CD4-positive, alpha-beta T cell (primary cell): Measurements from ENCODE around the gene KLK1. TPM values are rescaled to one million over a fixed set of nuclear protein-coding genes. Genes with fewer than 3 reads are reported as not detected.

ENCODE experiments used
- ATAC-seq: fragments of 200-7000 bp; cut with Tn5 transposase; one replicate; pipeline ENCODE4 v1.10.0; 2022; ENCODE audit warnings: mild to moderate bottlenecking; ENCODE audit not compliant: poor library complexity
- CTCF ChIA-PET: fragments of 350-600 bp; sonication (Branson Sonifier 250); formaldehyde crosslinking; loops from one replicate; lab custom pipeline; 2021; ENCODE audit warnings: antibody characterized with exemption, inconsistent platforms; lab: Charles Lee
- POLR2A ChIA-PET: fragments of 350-600 bp; sonication (Branson Sonifier 250); formaldehyde crosslinking; loops from one replicate; lab custom pipeline; 2021; ENCODE audit warnings: antibody characterized with exemption, inconsistent platforms; lab: Charles Lee
- DNase-seq, 14 experiments: peaks; one replicate each; pipeline ENCODE4 v3.0.0-alpha.2; 2013 to 2020; ENCODE audit warnings: mixed read lengths in 2 of 14
- H3K27ac ChIP-seq, 2 donors: one replicate each; pipeline versions ENCODE4 v1.5.1 to v1.7.0; 2013; ENCODE audit warnings: low read length in 2 of 2, low read depth in 1 of 2, mild to moderate bottlenecking in 1 of 2
- H3K27me3 ChIP-seq, 2 experiments: 1 replicate in 1 of 2; 2 replicates in 1 of 2; pipeline versions ENCODE4 v1.6.1 to v1.7.0; 2013; ENCODE audit warnings: low read length in 2 of 2, control low read depth in 1 of 2, mild to moderate bottlenecking in 1 of 2, moderate library complexity in 1 of 2; ENCODE audit not compliant: insufficient read depth in 2 of 2, control insufficient read depth in 1 of 2
- H3K36me3 ChIP-seq: one replicate; pipeline ENCODE4 v1.6.1; 2013; ENCODE audit warnings: low read length, control low read depth; ENCODE audit not compliant: insufficient read depth
- H3K4me1 ChIP-seq: one replicate; pipeline ENCODE4 v1.6.1; 2013; ENCODE audit warnings: low read length, control low read depth; ENCODE audit not compliant: insufficient read depth
- H3K4me3 ChIP-seq: one replicate; pipeline ENCODE4 v1.5.1; 2013; ENCODE audit warnings: mild to moderate bottlenecking, low read length, moderate library complexity
- H3K9me3 ChIP-seq, 2 experiments: 1 replicate in 1 of 2; 2 replicates in 1 of 2; pipeline versions ENCODE4 v1.6.1 to v1.7.0; 2013; ENCODE audit warnings: low read length in 2 of 2, mild to moderate bottlenecking in 2 of 2, control low read depth in 1 of 2, moderate library complexity in 1 of 2; ENCODE audit not compliant: control insufficient read depth in 1 of 2, insufficient read depth in 1 of 2
- H3K27ac Mint-ChIP-seq: one replicate; pipeline ENCODE4 v1.8.0; 2020; ENCODE audit warnings: mixed read lengths
- H3K27me3 Mint-ChIP-seq: one replicate; pipeline ENCODE4 v1.8.0; 2021; ENCODE audit warnings: mixed read lengths
- H3K36me3 Mint-ChIP-seq: one replicate; pipeline ENCODE4 v1.8.0; 2021; ENCODE audit warnings: low read depth, mixed read lengths
- H3K4me1 Mint-ChIP-seq: one replicate; pipeline ENCODE4 v1.8.0; 2021; ENCODE audit warnings: low read depth, mixed read lengths
- H3K4me3 Mint-ChIP-seq: one replicate; pipeline ENCODE4 v1.8.0; 2020; ENCODE audit warnings: mild to moderate bottlenecking, mixed read lengths
- H3K9me3 Mint-ChIP-seq: one replicate; pipeline ENCODE4 v1.8.0; 2020; ENCODE audit warnings: mixed read lengths
- CTCF ChIP-seq: fragments of 200-600 bp; IDR thresholded peaks from one replicate; pipeline ENCODE4 v1.8.0; 2022; ENCODE audit warnings: antibody characterized with exemption, mild to moderate bottlenecking
- intact Hi-C, 2 experiments: fragments of 100-400 bp; cut with DNase I in 1 of 2; cut with micrococcal nuclease in 1 of 2; formaldehyde crosslinking; loops; one replicate each; pipeline versions ENCODE4 v1.15.1 to v1.9.0; 2023 to 2025; cut with DNase I, micrococcal nuclease
- total RNA-seq, 174 experiments: library from RNA in 2 of 174; stranded (reverse) in 2 of 174; gene quantifications; one replicate each; pipeline ENCODE4 v1.2.3 and lab custom pipeline; 2021 to 2026

Gene KLK1
- total RNA-seq, 2 experiments from 2014 or later, result not detected

GRCh38 chr19:50799547-50799851 is 24.1 kb downstream of the KLK1 start:
- ATAC-seq (no peak), DNase-seq (no peak)
- no peak for TF ChIP-seq CTCF
- peaks cover 33% of the 10 kb centered on the region for H3K36me3 ChIP-seq
- Mint-ChIP-seq H3K27me3 (no peaks in the 10 kb centered on the region), H3K4me1 (peaks cover 25% of the 10 kb centered on the region), H3K36me3 (peaks cover 53% of the 10 kb centered on the region), H3K9me3 (no peaks in the 10 kb centered on the region), H3K4me3 (no peak overlapping the region), H3K27ac (no peak overlapping the region)
- POLR2A ChIA-PET, result no interaction called here
- peaks cover 26% of the 10 kb centered on the region for H3K4me1 ChIP-seq
- no peak overlapping the region for H3K4me3 ChIP-seq
- H3K27me3 ChIP-seq, result no peaks in the 10 kb centered on the region
- CTCF ChIA-PET, result no interaction called here
- no peaks in the 10 kb centered on the region for H3K9me3 ChIP-seq
- H3K27ac ChIP-seq, result no peak overlapping the region
- intact Hi-C loops, result no loop called here

GRCh38 chr19:50798659-50799546 is 24.7 kb downstream of the KLK1 start:
- H3K4me1 Mint-ChIP-seq, result peaks cover 25% of the 10 kb centered on the region
- ATAC-seq (no peak), DNase-seq (no peak)
- H3K27me3 Mint-ChIP-seq, result no peaks in the 10 kb centered on the region
- Histone ChIP-seq H3K9me3 (no peaks in the 10 kb centered on the region), H3K27ac (no peak overlapping the region), H3K4me3 (no peak overlapping the region), H3K36me3 (peaks cover 33% of the 10 kb centered on the region), H3K27me3 (no peaks in the 10 kb centered on the region), H3K4me1 (peaks cover 30% of the 10 kb centered on the region)
- no peak for TF ChIP-seq CTCF
- CTCF ChIA-PET, result no interaction called here
- intact Hi-C loops, result no loop called here
- H3K4me3 Mint-ChIP-seq, result no peak overlapping the region
- H3K36me3 Mint-ChIP-seq, result peaks cover 49% of the 10 kb centered on the region
- no peak overlapping the region for H3K27ac Mint-ChIP-seq
- POLR2A ChIA-PET, result no interaction called here
- no peaks in the 10 kb centered on the region for H3K9me3 Mint-ChIP-seq

- Histone ChIP-seq H3K36me3 (peaks cover 33% of the 10 kb centered on the region), H3K9me3 (no peaks in the 10 kb centered on the region), H3K27me3 (no peaks in the 10 kb centered on the region), H3K27ac (no peak overlapping the region), H3K4me1 (peaks cover 26% of the 10 kb centered on the region), H3K4me3 (no peak overlapping the region)
- POLR2A ChIA-PET, result no interaction called here
- intact Hi-C loops, result no loop called here
- Mint-ChIP-seq H3K9me3 (no peaks in the 10 kb centered on the region), H3K4me1 (peaks cover 16% of the 10 kb centered on the region), H3K27ac (no peak overlapping the region), H3K27me3 (no peaks in the 10 kb centered on the region), H3K36me3 (peaks cover 42% of the 10 kb centered on the region), H3K4me3 (no peak overlapping the region)
- no peak for ATAC-seq
- CTCF ChIA-PET, result no interaction called here
- no peak for TF ChIP-seq CTCF
- DNase-seq, result no peak
Measured at GRCh38 chr19:50797781-50798658, 25.6 kb downstream of the KLK1 start.
